HG03097 (cell line): Measurements from ENCODE around the gene CDV3.
A peak's percentile ranks its signal among the peaks of the same experiment; 100 is the strongest.

Experiments used
- ATAC-seq: cut with Tn5 transposase; IDR thresholded peaks from one replicate; pipeline ENCODE4 v1.9.1; 2021; ENCODE audit not compliant: unreplicated experiment, low FRiP score

Gene CDV3

DNA sequence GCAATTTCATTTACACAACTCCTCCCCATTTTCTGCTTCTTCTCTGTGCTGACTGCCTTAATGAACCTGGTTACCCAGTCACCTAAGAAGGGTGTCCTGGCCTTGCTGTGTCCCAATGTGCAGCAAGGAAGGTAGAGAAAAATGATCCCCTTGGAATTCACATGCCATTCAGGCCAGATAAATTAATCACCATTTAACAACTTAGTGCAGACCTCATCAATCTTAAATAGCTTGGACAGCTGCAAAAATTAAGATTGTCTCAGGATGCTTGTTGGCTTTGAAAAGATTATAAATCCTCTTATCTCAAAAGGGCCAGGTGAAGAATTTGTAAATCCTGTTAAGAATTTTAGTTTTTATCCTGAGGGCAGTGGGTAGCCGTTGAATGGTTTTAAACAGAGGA lies 9.7 kb upstream of the CDV3 start:
- no peak for ATAC-seq

- no peak for ATAC-seq
These were observed 5.0 kb upstream of the CDV3 start for GRCh38 chr3:133568294-133569014.

- no peak for ATAC-seq
These were observed 3.1 kb upstream of the CDV3 start for GRCh38 chr3:133570139-133570936.

- ATAC-seq: no peak
These were observed 2.6 kb upstream of the CDV3 start for GRCh38 chr3:133570937-133571320.

DNA sequence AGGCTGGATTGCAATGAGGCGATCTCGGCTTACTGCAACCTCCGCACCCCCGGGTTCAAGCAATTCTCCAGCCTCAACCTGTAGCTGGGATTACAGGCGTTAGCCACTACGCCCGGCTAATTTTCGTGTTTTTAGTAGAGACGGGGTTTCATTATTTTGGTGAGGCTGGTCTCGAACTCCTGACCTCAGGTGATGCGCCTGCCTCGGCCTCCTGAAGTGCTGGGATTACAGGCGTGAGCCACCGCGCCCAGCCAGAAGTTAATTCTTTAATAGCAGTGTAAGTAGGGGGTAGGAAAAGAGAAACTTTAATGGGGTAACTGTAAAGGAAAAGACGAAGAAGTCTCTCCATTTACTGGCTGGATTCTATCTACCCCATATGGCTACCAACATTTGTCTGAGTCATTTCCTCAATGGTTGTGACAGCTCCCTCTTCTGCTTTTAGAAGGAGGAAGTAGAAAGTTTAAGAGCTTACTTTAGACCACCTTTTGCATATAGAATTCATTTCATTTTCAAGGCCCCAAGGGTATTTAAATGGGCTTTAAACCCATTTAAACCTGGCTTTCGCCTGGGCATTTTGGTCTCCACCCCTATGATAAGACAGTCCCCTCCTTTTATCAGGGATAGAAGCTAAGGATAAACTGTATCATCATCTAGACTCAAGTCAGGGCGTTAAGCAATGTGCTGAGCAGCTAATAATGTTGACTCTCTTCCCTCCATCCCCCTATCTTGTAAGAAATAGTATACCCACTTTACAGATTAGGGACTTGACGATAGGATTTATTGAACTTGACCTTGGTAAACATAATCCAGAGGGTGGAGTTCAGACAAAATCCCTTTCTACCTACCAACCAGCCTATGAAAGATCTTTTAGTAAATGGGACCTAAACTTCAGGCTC lies 1.1 kb upstream of the CDV3 start:
- peak; percentile 13 for ATAC-seq

DNA sequence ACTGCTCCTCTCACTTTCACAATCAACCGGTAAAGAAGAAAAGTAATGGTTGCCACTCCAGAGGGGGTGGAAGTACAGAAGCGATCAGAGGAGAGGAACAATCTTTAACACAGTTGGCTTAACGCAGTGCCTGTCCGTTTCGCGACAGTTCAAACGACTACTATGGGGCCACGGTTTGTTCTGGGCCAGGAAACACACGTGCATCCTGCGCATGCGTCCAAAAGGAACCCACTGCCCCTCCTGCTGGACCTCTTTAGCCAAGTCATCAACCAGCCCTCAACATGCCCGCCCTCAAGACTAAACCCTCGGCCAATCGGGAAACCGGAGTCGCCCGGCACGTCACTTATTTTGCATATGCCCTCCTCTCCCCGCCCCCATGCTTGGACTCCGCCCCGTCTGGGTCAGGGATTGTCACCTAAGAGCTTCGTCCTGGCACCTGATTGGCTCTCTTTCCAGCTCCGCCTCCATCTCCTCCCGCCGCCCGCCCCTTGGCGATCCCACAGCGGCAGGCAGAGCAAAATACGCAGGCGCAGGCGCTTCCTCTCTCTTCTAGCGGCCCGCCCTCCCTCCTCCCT lies 345 bp upstream of the CDV3 start:
- ATAC-seq: peak; percentile 72

- ATAC-seq: peak; percentile 22
These were observed 885 bp downstream of the CDV3 start for GRCh38 chr3:133574260-133574881.

GRCh38 chr3:133575086-133575485 lies 1.6 kb downstream of the CDV3 start:
- ATAC-seq: no peak

- no peak for ATAC-seq
These were observed 2.7 kb downstream of the CDV3 start for GRCh38 chr3:133576169-133576568.

GRCh38 chr3:133578548-133579191 lies 5.2 kb downstream of the CDV3 start:
- no peak for ATAC-seq

- ATAC-seq: no peak
These were observed 9.9 kb downstream of the CDV3 start for GRCh38 chr3:133583396-133583795.

DNA sequence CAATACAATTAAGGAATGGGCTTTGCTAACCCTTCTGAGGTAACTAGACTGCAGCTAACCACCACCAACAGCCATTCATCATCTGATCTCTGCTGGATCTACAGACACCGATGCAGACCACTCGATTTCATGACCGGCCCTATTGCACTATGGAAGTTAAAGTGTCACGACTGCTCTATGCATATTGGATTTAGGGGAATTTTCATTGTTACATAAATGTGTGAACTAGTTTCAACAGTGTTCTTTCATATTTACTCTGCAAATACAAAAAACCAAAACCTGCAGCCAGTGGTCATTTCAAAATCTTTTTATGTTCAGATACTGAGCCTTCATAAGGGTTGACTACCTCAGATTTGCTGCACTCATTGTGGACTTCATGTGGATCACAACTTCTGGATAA lies 14.5 kb downstream of the CDV3 start:
- ATAC-seq: no peak

DNA sequence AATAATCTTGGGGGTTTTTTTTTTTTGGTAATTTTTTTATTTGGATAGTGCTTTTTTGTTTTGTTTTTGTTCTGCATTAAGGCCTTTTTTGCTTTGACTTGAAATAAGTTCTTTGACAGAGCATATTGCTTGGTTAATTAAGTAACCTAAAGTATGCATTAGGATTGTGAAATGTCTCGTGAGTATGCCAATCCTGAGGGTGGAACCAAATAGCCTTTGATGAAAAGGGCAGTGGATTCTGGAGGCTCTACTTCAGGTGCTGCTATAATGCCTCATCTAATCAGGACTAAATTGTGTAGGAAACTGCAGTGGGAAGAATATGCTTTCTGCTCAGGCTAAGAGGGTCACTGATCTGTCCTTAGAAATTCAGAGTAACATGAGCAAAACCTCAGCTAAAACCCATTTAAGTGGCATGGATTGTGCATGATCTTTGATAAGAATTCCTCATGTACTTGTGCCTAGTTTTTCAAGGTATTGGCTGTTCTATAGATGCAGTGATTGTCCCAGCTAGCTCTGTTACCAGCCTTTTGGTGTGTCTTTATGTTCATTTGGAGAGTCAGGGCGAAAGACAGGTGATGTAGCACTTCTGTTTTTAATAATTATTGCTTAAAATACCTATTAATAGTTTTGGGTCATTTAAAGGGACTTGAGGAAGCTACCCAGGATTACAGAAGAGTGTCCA lies 15.4 kb downstream of the CDV3 start:
- ATAC-seq: no peak

- no peak for ATAC-seq
These were observed 16.0 kb downstream of the CDV3 start for GRCh38 chr3:133589503-133589902.

DNA sequence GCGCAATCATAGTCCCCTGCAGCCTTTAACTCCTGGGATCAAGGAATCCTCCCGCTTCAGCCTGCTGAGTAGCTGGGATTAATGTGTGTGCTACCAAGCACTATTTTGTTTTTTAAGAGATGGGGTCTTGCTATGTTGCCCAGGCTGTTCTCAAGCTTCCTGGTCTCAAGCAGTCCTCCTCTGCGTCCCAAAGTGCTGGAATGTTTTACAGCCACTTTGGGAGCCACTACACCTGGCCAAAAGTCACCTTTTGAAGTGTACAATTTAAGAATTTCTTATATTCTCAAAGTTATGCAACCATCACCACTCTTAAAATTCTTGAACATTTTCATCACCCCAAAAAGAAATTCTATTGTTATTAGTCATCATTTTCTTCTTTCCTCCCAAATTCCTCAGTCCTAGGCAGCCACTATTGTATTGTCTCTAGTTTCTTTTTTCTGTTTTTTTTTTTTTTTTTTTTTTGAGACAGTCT lies 17.8 kb downstream of the CDV3 start:
- no peak for ATAC-seq

GRCh38 chr3:133592843-133593242 lies 19.4 kb downstream of the CDV3 start:
- no peak for ATAC-seq

- ATAC-seq: no peak
These were observed 19.8 kb downstream of the CDV3 start for GRCh38 chr3:133593243-133593642.

- ATAC-seq: no peak
These were observed 21.9 kb downstream of the CDV3 start for GRCh38 chr3:133595341-133595740.

GRCh38 chr3:133598405-133598804 lies 24.9 kb downstream of the CDV3 start:
- no peak for ATAC-seq
